ENCODE results near the gene MOCS1. TPM values are rescaled to one million over a fixed set of nuclear protein-coding genes. Genes with fewer than 3 reads are reported as not detected.

The MOCS1 gene
- total RNA-seq, 1 donor from 2014 or later, result 0.20 TPM

GRCh38 chr6:39901670-39902069, 32.6 kb downstream of the MOCS1 start:
- Mint-ChIP-seq H3K27ac (no peak overlapping the region), H3K27me3 (peaks cover 10% of the 10 kb centered on the region), H3K4me1 (no peaks in the 10 kb centered on the region), H3K9me3 (no peaks in the 10 kb centered on the region), H3K4me3 (no peak overlapping the region), H3K36me3 (ENCODE audit: low read depth) (no peaks in the 10 kb centered on the region)
- DNase-seq (no peak), ATAC-seq (ENCODE audit: low read depth) (no peak)
- CTCF ChIA-PET, result no interaction called here
- no peak for TF ChIP-seq CTCF (IDR thresholded peaks at IDR 0.05)
- intact Hi-C loops (cut with micrococcal nuclease), result no loop called here
- POLR2A ChIA-PET, result no interaction called here

GRCh38 chr6:39901116-39901655, 33.1 kb downstream of the MOCS1 start:
- H3K4me3 Mint-ChIP-seq, result no peak overlapping the region
- H3K9me3 Mint-ChIP-seq, result no peaks in the 10 kb centered on the region
- TF ChIP-seq CTCF (IDR thresholded peaks at IDR 0.05), result no peak
- peaks cover 10% of the 10 kb centered on the region for H3K27me3 Mint-ChIP-seq
- no peak for DNase-seq
- H3K27ac Mint-ChIP-seq, result no peak overlapping the region
- no peak for ATAC-seq (ENCODE audit: low read depth)
- no peaks in the 10 kb centered on the region for H3K4me1 Mint-ChIP-seq
- H3K36me3 Mint-ChIP-seq (ENCODE audit: low read depth), result no peaks in the 10 kb centered on the region
- intact Hi-C loops (cut with micrococcal nuclease), result no loop called here
- ChIA-PET CTCF (no interaction called here), POLR2A (no interaction called here)

GRCh38 chr6:39899554-39900295, 34.5 kb downstream of the MOCS1 start:
- H3K9me3 Mint-ChIP-seq, result no peaks in the 10 kb centered on the region
- DNase-seq, result no peak
- H3K27ac Mint-ChIP-seq, result no peak overlapping the region
- intact Hi-C loops (cut with micrococcal nuclease), result no loop called here
- ChIA-PET CTCF (no interaction called here), POLR2A (no interaction called here)
- H3K4me1 Mint-ChIP-seq, result no peaks in the 10 kb centered on the region
- no peak for ATAC-seq (ENCODE audit: low read depth)
- no peak overlapping the region for H3K4me3 Mint-ChIP-seq
- peaks cover 10% of the 10 kb centered on the region for H3K27me3 Mint-ChIP-seq
- no peak for TF ChIP-seq CTCF (IDR thresholded peaks at IDR 0.05)
- no peaks in the 10 kb centered on the region for H3K36me3 Mint-ChIP-seq (ENCODE audit: low read depth)

- no peak for ATAC-seq (ENCODE audit: low read depth)
- H3K27me3 Mint-ChIP-seq, result peaks cover 10% of the 10 kb centered on the region
- intact Hi-C loops (cut with micrococcal nuclease), result no loop called here
- no peaks in the 10 kb centered on the region for H3K36me3 Mint-ChIP-seq (ENCODE audit: low read depth)
- no peak overlapping the region for H3K27ac Mint-ChIP-seq
- TF ChIP-seq CTCF (IDR thresholded peaks at IDR 0.05), result no peak
- H3K4me3 Mint-ChIP-seq, result no peak overlapping the region
- ChIA-PET POLR2A (no interaction called here), CTCF (no interaction called here)
- no peaks in the 10 kb centered on the region for H3K9me3 Mint-ChIP-seq
- no peaks in the 10 kb centered on the region for H3K4me1 Mint-ChIP-seq
- DNase-seq, result no peak
Measured at GRCh38 chr6:39898625-39899024, 35.6 kb downstream of the MOCS1 start.

GRCh38 chr6:39897698-39898097, 36.6 kb downstream of the MOCS1 start:
- ChIA-PET CTCF (no interaction called here), POLR2A (no interaction called here)
- ATAC-seq (ENCODE audit: low read depth) (no peak), DNase-seq (no peak)
- Mint-ChIP-seq H3K27me3 (peaks cover 10% of the 10 kb centered on the region), H3K4me1 (no peaks in the 10 kb centered on the region), H3K36me3 (ENCODE audit: low read depth) (no peaks in the 10 kb centered on the region), H3K27ac (no peak overlapping the region), H3K9me3 (no peaks in the 10 kb centered on the region), H3K4me3 (no peak overlapping the region)
- intact Hi-C loops (cut with micrococcal nuclease), result no loop called here
- no peak for TF ChIP-seq CTCF (IDR thresholded peaks at IDR 0.05)
